Middle frontal gyrus (tissue), 1 donor: ENCODE measurements around the gene TSC22D4.
"Not testable (repeated sequence)": the region's sequence is repeated elsewhere in the genome, so short reads cannot be mapped to it uniquely, and the experiment has no call there.

Source experiments
- DNase-seq: peaks from one replicate; pipeline ENCODE4 v3.0.0-alpha.2; 2015; ENCODE audit warnings: low spot score; ENCODE audit errors: extremely low spot score

TSC22D4 gene

DNA sequence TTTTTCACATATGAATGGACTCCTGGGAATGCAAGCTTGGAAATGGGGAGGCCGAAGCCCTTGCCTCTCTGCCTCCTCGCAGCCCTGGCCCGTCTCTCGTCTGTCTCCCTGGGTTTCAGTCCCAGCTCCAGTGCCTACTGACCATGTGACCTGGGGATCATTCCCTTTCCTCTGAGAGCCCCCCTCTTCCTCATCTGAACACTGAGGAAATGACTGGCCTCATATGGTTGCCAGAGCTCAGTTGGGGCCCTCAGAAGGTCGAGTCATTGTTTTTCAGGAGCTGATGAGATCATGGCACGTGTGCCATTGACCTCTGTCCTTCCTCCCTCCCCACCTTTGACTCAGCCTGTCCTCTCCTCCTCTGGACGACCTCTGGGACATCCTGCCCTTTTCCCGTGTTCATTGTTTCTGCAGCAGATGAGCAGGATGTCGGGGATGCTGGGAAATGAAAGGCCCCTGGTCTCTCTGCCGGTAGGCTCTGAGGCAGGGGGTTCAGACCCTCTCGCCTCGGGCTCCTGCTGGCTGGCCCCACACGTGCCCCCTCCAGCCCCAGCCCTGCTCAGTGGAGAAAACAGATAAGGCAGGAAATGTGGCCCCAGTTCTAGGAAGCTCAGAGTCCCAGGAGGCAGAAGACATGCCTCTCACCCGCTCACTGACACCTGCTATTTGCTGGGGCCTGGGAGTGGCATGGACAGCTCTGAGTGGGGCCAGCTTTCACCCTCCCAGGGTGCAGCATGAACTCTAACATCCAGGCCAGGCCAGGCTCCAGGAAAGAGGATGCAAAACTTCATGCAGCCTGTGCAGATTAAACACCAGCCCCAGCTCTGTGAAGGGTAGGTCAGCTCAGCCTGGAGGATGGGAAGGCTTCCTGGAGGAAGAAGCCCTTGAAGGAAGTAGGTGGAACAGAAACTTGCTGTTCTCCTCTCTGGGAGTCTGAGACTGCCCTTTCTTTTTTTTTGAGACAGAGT, 34.4 kb downstream of the TSC22D4 start:
- DNase-seq: no peak

DNA sequence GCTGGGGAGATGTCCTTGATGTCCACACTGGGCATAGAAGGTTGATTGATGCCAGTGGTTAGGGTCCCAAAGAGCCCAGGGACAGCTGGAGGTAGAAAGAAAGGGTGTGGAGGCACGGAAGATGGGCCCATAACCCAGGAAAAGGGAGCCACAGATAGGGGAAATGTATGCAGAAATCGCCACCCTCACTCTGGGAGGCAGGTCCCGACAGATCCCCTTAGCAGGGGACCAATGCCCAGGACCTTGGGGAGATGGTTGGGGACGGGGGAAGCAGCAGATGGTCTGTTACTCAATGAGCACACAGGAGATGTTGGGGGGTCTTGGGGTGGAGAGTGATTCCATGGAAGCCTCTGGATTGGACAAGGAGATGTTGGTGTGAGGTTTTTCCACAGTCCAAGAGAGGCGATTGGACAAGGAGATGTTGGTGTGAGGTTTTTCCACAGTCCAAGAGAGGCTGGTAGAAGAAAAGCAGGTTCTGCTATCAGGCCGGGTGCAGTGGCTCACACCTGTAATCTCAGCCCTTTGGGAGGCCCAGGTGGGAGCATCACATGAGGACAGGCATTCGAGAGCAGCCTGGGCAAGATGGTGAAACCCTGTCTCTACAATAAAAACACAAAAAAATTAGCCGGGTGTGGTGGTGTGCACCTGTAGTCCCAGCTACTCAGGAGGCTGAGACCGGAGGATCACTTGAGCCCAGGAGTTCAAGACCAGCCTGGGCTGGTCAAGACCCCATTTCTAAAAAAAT, 35.7 kb downstream of the TSC22D4 start:
- no peak for DNase-seq

DNA sequence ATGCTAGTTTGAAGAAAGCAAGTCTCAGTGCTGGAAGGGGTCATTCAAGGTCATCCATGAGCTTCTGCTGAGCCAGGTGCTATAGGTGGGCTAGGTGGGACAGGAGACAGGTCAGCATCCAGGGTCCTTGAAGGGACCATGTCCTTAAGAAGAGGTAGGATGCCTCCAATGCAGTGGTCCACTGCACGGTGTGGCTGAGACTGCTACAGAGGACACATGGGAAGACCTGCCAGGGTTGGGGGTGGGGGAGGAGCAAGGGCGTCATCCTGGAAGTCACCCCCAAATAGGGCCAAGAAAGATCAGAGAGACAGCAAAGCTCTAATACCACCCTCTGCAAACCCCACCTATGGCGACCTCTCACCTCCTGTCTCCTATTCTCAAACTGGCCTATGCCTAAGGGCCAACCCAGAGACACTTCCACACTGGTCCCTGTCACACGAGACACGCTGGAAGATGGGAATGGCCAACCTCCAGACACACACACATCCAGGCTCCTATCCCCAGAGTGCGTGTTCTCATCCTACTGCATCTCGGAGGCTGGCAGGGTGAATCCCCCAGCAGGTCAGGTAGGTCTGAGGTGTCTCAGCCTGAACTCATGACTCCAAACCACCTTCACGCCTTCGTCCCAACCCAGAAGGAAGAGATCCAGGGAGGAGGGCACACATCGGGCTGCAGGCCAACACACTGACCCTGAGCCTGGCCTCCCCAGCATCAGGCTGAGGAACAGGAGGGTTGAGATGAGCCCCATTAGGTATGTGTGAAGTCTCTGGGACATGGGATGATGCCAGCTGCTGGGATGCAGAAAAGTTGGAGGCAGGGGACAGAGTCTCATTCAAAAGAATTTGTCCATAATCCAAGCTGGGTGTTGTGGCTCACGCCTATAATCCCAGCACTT, 37.1 kb downstream of the TSC22D4 start:
- DNase-seq: no peak

DNA sequence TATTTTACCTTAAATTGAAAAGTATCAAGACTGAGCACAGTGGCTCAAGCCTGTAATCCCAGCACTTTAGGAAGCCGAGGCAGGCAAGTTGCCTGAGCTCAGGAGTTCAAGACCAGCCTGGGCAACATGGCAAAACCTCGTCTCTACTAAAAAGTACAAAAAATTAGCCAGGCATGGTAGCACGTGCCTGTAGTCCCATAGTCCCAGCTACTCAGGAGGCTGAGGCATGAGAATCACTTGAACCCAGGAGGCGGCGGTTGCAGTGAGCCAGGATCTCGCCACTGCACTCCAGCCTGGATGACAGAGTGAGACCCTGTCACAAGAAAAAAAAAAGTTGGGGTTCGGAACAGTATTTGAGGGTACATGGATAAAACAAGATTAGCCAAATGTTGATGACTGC, 39.8 kb downstream of the TSC22D4 start:
- DNase-seq: not testable (repeated sequence)

DNA sequence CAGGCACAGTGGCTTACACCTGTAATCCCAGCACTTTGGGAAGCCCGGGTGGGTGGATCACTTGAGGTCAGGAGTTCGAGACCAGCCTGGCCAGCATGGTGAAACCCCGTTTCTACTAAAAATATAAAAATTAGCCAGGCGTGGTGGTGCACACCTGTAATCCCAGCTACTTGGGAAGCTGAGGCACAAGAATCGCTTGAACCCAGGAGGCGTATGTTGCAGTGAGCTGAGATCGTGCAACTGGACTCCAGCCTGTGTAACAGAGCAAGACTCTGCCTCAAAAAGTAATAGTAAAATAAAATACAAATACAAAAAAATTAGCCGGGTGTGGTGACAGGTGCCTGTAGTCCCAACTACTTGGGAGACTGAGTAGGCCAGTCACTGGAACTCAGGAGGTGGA, 40.3 kb downstream of the TSC22D4 start:
- DNase-seq: not testable (repeated sequence)

DNA sequence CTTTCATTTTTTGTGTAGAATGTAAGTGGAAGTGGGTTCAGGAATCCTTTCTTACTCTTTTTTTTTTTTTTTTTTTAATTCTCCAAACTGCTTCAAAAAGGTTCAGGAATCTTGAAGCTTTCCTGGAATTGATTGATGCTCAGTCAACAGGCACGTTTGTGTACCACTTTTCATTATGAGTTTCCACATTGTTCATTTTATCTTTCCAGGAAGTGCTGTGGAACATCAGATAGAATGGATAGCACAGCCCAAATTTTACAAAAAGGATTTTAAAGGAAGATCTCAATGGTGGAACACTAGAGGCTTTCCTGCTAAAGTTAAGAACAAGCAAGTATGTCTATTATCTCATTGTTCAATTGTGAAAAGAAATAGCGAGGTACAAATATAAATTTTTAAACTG, 40.8 kb downstream of the TSC22D4 start:
- DNase-seq: no peak

DNA sequence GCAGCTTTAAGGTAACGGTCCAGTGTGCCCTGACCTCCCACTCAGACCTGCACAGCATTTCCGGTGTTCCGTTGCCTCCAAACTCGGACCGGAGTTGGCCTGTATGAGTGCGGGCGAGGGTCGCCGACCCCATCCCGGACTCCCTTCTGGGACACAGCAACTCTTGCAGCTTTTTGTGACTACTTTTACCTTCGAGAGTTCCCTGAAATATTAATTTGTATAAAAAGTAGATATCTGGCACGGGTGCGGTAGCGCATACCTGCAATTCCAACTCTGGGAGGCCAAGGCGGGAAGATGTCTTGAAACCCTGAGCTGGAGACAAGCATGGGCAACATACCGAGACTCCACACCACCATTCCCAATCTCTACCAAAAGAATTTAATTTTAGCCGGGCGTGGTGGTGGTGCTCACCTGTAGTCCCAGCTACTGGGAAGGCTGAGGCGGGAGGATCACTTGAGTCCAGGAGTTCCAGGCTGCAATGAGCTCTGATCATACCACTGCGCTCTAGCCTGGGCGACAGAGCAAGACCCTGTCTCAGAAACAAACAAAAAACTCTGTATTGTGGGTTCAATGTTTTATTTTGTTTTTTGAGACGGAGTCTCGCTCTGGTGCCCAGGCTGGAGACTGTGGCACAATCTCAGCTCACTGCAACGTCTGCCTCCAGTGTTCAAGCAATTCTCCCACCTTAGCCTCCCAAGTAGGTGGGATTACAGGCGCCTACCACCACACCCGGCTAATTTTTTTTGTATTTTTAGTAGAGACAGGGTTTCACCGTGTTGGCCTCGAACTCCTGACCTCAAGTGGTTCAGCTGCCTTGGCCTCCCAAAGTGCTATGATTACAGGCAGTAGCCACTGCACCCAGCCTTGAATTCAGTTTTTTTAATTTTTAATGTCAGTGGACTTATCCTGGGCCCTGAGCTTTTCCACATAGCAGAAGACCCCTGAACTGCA, 41.6 kb downstream of the TSC22D4 start:
- no peak for DNase-seq

DNA sequence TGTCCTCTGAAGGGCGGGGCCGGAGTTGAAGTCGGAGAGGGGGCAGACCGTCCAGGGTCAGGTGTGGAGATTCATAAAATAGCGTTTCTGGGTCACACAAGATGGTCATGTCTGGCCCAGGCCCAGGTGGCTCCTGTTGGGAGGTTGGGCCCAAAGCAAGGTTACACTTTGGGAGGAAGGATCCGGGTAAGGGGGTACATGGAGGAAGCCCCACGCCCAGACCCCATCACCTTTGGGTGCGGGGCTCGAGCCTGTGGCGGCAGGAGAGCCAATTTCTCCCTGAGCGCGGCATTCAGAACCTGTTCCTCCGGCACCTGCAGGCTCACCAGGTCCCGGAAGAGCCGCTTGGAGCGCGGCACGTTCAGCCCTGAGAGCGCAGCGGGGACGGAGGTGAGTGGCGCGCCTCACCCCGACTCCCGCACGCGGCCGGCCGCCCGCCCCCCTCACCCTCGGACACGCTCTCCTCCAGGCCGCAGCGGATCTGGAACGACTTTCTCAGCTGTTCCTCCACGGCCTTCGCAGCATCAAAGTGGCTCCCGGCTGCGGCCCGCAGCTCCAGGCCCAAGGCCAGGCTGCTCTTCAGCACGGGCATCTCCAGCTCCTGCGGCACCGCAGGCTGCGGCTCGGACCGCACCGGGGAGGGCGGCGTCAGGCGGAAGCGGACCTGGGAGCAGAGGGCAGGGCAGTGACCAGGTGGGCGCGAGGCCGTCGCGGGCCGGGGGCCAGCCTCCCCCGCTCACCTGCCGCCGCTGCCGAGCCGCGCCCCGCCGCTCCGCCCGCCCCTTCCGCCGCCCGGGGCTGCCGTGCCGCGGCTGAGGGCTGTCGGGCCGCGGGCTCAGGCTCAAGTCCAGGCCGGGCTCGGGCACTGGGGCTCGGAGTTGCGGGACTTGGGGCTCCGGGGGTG, 43.4 kb downstream of the TSC22D4 start:
- DNase-seq: no peak

DNA sequence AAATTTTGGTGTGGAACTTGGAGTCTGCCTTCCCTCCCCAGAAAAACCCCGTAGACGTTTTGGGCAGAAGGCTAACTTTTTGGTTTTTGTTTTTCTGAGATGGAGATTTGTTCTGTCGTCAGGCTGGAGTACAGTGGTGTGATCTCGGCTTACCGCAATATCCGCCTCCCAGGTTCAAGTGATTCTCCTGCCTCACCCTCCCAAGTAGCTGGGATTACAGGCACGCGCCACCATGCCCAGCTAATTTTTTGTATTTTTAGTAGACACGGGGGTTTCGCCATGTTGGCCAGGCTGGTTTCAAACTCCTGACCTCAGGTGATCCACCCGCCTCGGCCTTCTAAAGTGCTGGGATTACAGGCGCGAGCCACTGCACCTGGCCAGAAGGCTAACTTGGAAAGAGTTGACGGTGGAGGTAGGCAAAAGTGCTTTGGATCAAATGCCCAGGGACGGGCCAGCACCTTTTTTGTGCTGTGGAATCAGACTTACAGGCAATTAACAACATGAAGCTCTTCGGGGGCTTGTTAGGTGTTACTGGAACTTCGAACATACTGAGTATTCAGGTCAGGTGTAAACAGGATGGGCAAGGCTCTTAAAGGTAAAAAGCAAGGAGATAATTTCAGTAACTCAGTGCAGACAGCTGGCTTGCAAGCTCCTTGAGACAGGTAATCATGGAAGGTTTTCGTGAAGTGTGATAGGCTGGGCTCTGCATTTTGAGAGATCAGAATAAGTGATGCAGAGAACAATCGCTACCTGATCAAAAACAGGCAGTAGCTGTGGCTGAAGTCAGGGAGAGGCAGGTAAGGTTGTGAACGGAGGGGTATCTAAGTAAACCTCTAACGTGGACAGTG, 44.5 kb downstream of the TSC22D4 start:
- no peak for DNase-seq

DNA sequence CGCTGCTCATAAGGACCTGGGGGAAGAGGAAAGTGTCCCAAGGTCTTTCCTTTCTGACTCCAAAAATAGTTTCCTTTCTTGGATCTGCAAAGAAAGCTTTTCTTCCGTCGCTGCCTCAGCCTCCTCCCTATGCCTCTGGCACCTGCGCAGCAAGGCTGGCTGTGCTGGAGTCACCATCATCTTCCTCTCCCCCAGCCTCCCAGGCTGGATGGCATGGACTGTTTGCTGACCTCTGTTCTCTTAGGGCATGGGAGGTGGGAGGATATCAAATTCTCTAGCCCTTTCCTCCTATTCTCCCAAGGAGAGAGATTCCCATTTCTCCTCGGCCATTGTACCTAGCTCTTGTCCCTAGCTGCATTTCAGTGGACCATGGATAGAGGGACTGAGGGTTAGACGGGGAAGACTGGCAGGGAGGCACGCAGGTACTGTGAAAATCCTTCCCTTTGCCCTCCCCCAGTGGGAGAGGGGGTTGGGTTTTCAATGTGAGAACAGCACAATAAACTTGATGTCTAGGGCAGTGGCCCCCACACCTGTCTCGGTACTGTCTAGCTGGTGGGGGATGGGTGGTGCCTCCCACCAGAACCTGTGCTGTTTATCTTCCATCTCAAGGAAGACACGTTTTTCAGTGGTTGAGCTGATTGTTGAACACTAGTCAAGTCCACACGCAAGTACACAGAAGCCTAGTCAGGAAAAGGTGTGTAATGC, 45.3 kb downstream of the TSC22D4 start:
- DNase-seq: no peak

DNA sequence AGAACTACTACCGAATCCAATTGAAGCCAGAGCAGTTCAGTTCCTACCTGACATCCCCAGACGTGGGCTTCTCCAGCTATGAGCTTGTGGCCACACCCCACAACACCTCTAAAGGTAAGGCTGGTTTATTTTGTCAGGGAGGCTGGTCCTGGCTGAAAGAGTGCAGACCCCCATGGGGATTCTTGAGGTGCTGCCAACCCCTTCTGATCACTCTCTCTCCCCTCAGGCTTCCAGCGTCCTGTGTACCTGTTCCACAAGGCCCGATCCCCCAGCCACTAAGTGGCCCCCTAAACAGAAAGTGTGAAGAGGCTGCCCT, 45.8 kb downstream of the TSC22D4 start:
- DNase-seq: no peak

DNA sequence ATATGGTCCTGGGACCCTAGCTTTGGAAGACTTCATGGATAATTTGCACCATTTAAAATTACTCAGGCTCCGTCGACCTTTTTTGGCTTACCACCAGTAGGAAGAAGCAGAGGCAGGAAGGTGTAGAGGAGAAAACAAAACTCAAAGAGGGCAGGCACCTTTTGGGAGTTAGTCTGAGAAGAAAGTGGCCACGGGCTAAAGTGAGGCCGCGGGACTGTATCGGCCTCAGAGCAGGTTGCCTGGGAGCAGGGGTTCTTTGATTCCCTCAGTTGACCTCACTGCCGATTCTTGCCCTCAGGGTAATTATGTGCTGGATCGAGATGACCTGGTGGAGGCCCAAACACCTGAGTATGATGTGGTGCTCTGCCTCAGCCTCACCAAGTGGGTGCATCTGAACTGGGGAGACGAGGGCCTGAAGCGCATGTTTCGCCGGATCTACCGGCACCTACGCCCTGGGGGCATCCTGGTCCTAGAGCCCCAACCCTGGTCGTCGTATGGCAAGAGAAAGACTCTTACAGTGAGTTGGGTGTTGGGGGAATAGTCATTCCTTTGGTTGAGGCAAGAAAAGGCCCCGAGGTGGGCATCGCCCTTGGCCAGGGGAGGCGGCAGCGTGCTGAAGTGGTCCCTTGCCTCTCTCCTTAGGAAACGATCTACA, 46.3 kb downstream of the TSC22D4 start:
- DNase-seq: no peak

DNA sequence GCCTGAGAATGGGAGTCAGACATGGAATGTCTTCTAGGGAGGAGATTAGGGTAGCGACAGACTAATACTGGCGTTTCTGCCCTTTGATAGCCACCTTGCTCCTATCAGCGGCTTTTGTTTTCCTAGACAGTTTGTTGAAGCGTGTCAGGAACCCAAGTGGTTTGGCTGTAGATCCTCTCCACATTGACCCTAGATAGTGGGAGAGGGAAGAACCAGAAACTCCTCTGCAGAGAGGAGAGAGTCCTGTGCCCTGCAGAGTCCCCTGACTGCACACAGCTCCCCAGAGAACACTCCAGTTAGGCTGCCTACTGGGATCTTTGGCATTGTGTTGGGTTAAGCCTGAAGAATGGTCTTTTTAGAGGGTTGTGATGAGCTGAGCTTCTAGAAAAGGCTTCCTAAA, 47.0 kb downstream of the TSC22D4 start:
- no peak for DNase-seq

DNA sequence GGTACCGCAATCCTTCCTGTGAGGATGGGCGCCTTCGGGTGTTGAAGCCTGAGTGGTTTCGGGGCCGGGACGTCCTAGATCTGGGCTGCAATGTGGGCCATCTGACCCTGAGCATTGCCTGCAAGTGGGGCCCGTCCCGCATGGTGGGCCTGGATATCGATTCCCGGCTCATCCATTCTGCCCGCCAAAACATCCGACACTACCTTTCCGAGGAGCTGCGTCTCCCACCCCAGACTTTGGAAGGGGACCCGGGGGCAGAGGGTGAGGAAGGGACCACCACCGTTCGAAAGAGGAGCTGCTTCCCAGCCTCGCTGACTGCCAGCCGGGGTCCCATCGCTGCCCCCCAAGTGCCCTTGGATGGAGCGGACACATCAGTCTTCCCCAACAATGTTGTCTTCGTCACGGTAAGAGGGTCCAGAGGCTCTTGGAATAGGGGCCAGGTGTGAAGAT, 47.7 kb downstream of the TSC22D4 start:
- no peak for DNase-seq

DNA sequence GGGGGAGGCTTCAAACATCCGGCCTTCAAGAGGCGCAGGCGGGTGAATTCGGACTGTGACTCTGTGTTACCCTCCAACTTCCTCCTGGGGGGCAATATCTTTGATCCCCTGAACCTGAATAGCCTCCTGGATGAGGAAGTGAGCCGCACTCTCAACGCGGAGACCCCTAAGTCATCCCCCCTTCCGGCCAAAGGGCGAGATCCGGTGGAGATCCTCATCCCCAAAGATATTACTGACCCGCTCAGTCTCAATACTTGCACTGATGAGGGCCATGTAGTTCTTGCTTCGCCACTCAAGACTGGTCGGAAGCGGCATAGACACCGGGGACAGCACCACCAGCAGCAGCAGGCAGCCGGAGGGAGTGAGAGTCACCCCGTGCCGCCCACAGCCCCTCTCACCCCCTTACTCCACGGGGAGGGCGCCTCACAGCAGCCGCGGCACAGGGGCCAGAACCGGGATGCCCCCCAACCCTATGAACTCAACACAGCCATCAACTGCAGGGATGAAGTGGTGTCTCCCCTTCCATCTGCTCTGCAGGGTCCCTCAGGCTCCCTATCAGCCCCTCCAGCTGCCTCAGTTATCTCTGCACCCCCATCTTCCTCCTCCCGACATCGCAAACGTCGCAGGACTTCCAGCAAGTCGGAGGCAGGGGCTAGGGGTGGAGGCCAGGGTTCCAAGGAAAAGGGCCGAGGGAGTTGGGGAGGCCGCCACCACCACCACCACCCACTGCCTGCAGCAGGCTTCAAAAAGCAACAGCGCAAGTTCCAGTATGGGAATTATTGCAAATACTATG, 48.3 kb downstream of the TSC22D4 start:
- DNase-seq: no peak
